IMR-90 (cell line): ENCODE data around the gene SAMD8. TPM values are rescaled to one million over a fixed set of nuclear protein-coding genes. Genes with fewer than 3 reads are reported as not detected.

Source experiments
- ATAC-seq: fragments of 200-7000 bp; cut with Tn5 transposase; 2 replicates; pipeline ENCODE4 v1.9.1; 2020; ENCODE audit warnings: low read depth, mild to moderate bottlenecking, moderate library complexity
- BruUV-seq: library from RNA; stranded (reverse); fragments of 400-500 nt; replicated peaks from 2 replicates; lab custom pipeline; 2021; lab: Mats Ljungman, UMichigan
- CTCF ChIA-PET: fragments of 300-600 bp; formaldehyde crosslinking; extraction: SDS; loops from one replicate; lab custom pipeline; 2021; ENCODE audit warnings: antibody characterized with exemption; lab: Yijun Ruan, JAX
- POLR2A ChIA-PET: fragments of 300-600 bp; sonication (Branson Sonifier 250); formaldehyde crosslinking; loops from one replicate; lab custom pipeline; 2022; ENCODE audit warnings: antibody characterized with exemption; ENCODE audit not compliant: unreplicated experiment; lab: Charles Lee
- DNase-seq: peaks from one replicate; pipeline ENCODE4 v3.0.0; 2013
- H2AFZ ChIP-seq: replicated peaks from 2 replicates; pipeline ENCODE3; 2013; ENCODE audit warnings: low read length, mild to moderate bottlenecking; ENCODE audit not compliant: poor library complexity
- H2AK5ac ChIP-seq: 2 replicates; pipeline ENCODE4 v1.6.1; 2013; ENCODE audit warnings: low read depth, low read length, inconsistent platforms
- H2AK9ac ChIP-seq: replicated peaks from 2 replicates; pipeline ENCODE3; 2013; ENCODE audit warnings: mild to moderate bottlenecking, low read depth, low read length, moderate library complexity; ENCODE audit not compliant: poor library complexity
- H2BK120ac ChIP-seq: 2 replicates; pipeline ENCODE4 v1.6.1; 2013; ENCODE audit warnings: low read depth, low read length, inconsistent platforms
- H2BK15ac ChIP-seq: 3 replicates; pipeline ENCODE4 v1.6.1; 2013; ENCODE audit warnings: low read depth, low read length, inconsistent platforms
- H2BK20ac ChIP-seq: 2 replicates; pipeline ENCODE4 v1.6.1; 2013; ENCODE audit warnings: low read depth, mild to moderate bottlenecking, inconsistent platforms, low read length, moderate library complexity
- H2BK5ac ChIP-seq: 2 replicates; pipeline ENCODE4 v1.6.1; 2013; ENCODE audit warnings: mild to moderate bottlenecking, low read depth, low read length, inconsistent platforms; ENCODE audit not compliant: poor library complexity, severe bottlenecking
- H3K14ac ChIP-seq: replicated peaks from 2 replicates; pipeline ENCODE4 v1.6.1; 2013; ENCODE audit warnings: low read depth, low read length, inconsistent platforms
- H3K18ac ChIP-seq: 2 replicates; pipeline ENCODE4 v1.6.1; 2013; ENCODE audit warnings: low read depth, low read length, control low read depth
- H3K23ac ChIP-seq: 2 replicates; pipeline ENCODE4 v1.6.1; 2013; ENCODE audit warnings: low read depth, low read length, inconsistent platforms
- H3K27ac ChIP-seq: 2 replicates; pipeline ENCODE4 v1.5.1; 2013; ENCODE audit warnings: mild to moderate bottlenecking, control low read depth, low read length; ENCODE audit not compliant: insufficient read depth
- H3K27me3 ChIP-seq: 2 replicates; pipeline ENCODE4 v1.6.1; 2013; ENCODE audit warnings: low read length; ENCODE audit not compliant: control insufficient read depth, insufficient read depth
- H3K36me3 ChIP-seq: 2 replicates; pipeline ENCODE4 v1.6.1; 2013; ENCODE audit warnings: low read length, mixed read lengths; ENCODE audit not compliant: control insufficient read depth, insufficient read depth
- H3K4ac ChIP-seq: 2 replicates; pipeline ENCODE4 v1.6.1; 2013; ENCODE audit warnings: low read depth, low read length, inconsistent platforms
- H3K4me1 ChIP-seq: 2 replicates; pipeline ENCODE4 v1.6.1; 2013; ENCODE audit warnings: low read length, mixed read lengths; ENCODE audit not compliant: control insufficient read depth, insufficient read depth
- H3K4me2 ChIP-seq: 2 replicates; pipeline ENCODE4 v1.6.1; 2013; ENCODE audit warnings: low read depth, mild to moderate bottlenecking, control low read depth, low read length, moderate library complexity
- H3K4me3 ChIP-seq: 2 replicates; pipeline ENCODE4 v1.5.1; 2013; ENCODE audit warnings: low read depth, mild to moderate bottlenecking, control low read depth, low read length, moderate library complexity; ENCODE audit not compliant: insufficient read depth
- H3K56ac ChIP-seq: 2 replicates; pipeline ENCODE4 v1.6.1; 2013; ENCODE audit warnings: low read length, inconsistent platforms; ENCODE audit not compliant: insufficient read depth; ENCODE audit errors: extremely low read depth
- H3K79me1 ChIP-seq, 2 experiments: 2 replicates each; pipeline ENCODE4 v1.6.1; 2013; ENCODE audit warnings: low read length in 2 of 2, inconsistent platforms in 1 of 2, low read depth in 1 of 2
- H3K9ac ChIP-seq: 2 replicates; pipeline ENCODE4 v1.6.1; 2013; ENCODE audit warnings: low read depth, low read length, control low read depth
- H3K9me1 ChIP-seq: 2 replicates; pipeline ENCODE4 v1.6.1; 2013; ENCODE audit warnings: low read length, inconsistent platforms; ENCODE audit not compliant: insufficient read depth
- H3K9me3 ChIP-seq: 2 replicates; pipeline ENCODE4 v1.6.1; 2013; ENCODE audit warnings: low read length; ENCODE audit not compliant: control insufficient read depth, insufficient read depth
- H4K20me1 ChIP-seq: 2 replicates; pipeline ENCODE4 v1.6.1; 2013; ENCODE audit warnings: low read length, inconsistent platforms; ENCODE audit not compliant: insufficient read depth
- H4K5ac ChIP-seq: 2 replicates; pipeline ENCODE4 v1.6.1; 2013; ENCODE audit warnings: mild to moderate bottlenecking, low read depth, low read length, control low read depth
- H4K8ac ChIP-seq, 2 experiments: 2 replicates each; pipeline ENCODE4 v1.6.1; 2013; ENCODE audit warnings: low read depth in 2 of 2, low read length in 2 of 2, control low read depth in 1 of 2, inconsistent platforms in 1 of 2
- H4K91ac ChIP-seq: 2 replicates; pipeline ENCODE4 v1.6.1; 2013; ENCODE audit warnings: low read depth, low read length, inconsistent platforms; ENCODE audit not compliant: insufficient read depth
- CHD1 ChIP-seq: IDR thresholded peaks from 2 replicates; pipeline ENCODE4 v1.6.1; 2012; ENCODE audit warnings: low read depth, low read length, improper control_type of control experiment
- ELK1 ChIP-seq: fragments of 150-350 bp; IDR thresholded peaks from 2 replicates; pipeline ENCODE4 v1.6.1; 2016; ENCODE audit warnings: low read depth, mild to moderate bottlenecking, low read length, moderate library complexity, borderline replicate concordance
- MAFK ChIP-seq: IDR thresholded peaks from 2 replicates; pipeline ENCODE4 v1.6.1; 2012; ENCODE audit warnings: low read depth, low read length, improper control_type of control experiment
- NFE2L2 ChIP-seq: fragments of 150-350 bp; IDR thresholded peaks from 2 replicates; pipeline ENCODE4 v1.6.1; 2016; ENCODE audit warnings: low read depth, mild to moderate bottlenecking, low read length
- RFX5 ChIP-seq: IDR thresholded peaks from 2 replicates; pipeline ENCODE4 v1.8.0; 2012; ENCODE audit warnings: low read depth, mild to moderate bottlenecking, low read length, moderate library complexity
- USF2 ChIP-seq: fragments of 150-350 bp; IDR thresholded peaks from 2 replicates; pipeline ENCODE4 v1.6.1; 2017; ENCODE audit warnings: mild to moderate bottlenecking, antibody characterized with exemption, low read length, low read depth
- WGBS, 2 experiments: methylation state at CpG; one replicate each; pipeline versions ENCODE4 v1.1.5 to v1.1.7; 2013; ENCODE audit warnings: missing lambda C conversion rate in 2 of 2; ENCODE audit not compliant: insufficient read length in 1 of 2; ENCODE audit errors: extremely low coverage in 2 of 2; 5-methylcytosine and 5-hydroxymethylcytosine counted together
- dilution Hi-C: fragments of 300-500 bp; cut with HindIII; formaldehyde crosslinking; loops from one replicate; pipeline ENCODE4 v1.14.3; 2018; ENCODE audit warnings: low sequenced_read_pairs; ENCODE audit not compliant: unreplicated experiment
- in situ Hi-C: fragments of 300-500 bp; cut with MboI; formaldehyde crosslinking; loops from 3 replicates; pipeline ENCODE4 v1.14.3; 2019; ENCODE audit warnings: low sequenced_read_pairs, inconsistent platforms, mixed read lengths
- intact Hi-C: fragments of 100-400 bp; cut with micrococcal nuclease; formaldehyde crosslinking; loops from 2 replicates; pipeline ENCODE4 v1.10.0; 2022
- polyA plus RNA-seq, 3 experiments: library from polyadenylated mRNA; depleted of rRNA; stranded (reverse); fragments of >200 nt; gene quantifications; 2 replicates each; pipeline ENCODE4 v1.2.3, GENCODE V29; 2012; ENCODE audit warnings: low replicate concordance in 1 of 3
- total RNA-seq: library from RNA; depleted of rRNA; stranded (reverse); fragments of >200 nt; gene quantifications from 2 replicates; pipeline ENCODE4 v1.2.3, GENCODE V29; 2012

SAMD8 gene
- total and polyA plus RNA-seq, 2 of the 4 experiments (the other 2 are of a cell fraction), result 10.1 to 28.7 TPM

- no peak for DNase-seq
- BruUV-seq, result no TSS peak
- H2AK9ac ChIP-seq, result no peak overlapping the region
- no CpG with 5 or more reads among the region's 1 CpG for WGBS, 2 experiments
- no peak overlapping the region for H2BK20ac ChIP-seq
- H3K4me2 ChIP-seq, result no peak overlapping the region
- no peak overlapping the region for H3K56ac ChIP-seq
- H3K4ac ChIP-seq, result no peak overlapping the region
- no peak overlapping the region for H3K18ac ChIP-seq
- H3K9ac ChIP-seq, result no peak overlapping the region
- no peak overlapping the region for H2BK15ac ChIP-seq
- H3K36me3 ChIP-seq, result peaks cover 18% of the 10 kb centered on the region
- no peak overlapping the region for H3K14ac ChIP-seq
- H4K8ac ChIP-seq, result no peak overlapping the region
- peaks cover 12 to 39% of the 10 kb centered on the region in 2 experiments for H3K79me1 ChIP-seq
- H4K20me1 ChIP-seq, result no peaks in the 10 kb centered on the region
- H3K9me3 ChIP-seq, result no peaks in the 10 kb centered on the region
- H3K4me3 ChIP-seq, result no peak overlapping the region
- H3K27ac ChIP-seq, result no peak overlapping the region
- no peaks in the 10 kb centered on the region for H3K27me3 ChIP-seq
- ChIA-PET CTCF (no interaction called here), POLR2A (no interaction called here)
- no peak overlapping the region for H2BK5ac ChIP-seq
- H4K91ac ChIP-seq, result no peak overlapping the region
- no peak overlapping the region for H2AK5ac ChIP-seq
- ATAC-seq, result no peak
- H2BK120ac ChIP-seq, result no peak overlapping the region
- no peak overlapping the region for H4K5ac ChIP-seq
- dilution Hi-C loops, result no loop called here
- H2AFZ ChIP-seq, result no peak overlapping the region
- no peak overlapping the region for H3K23ac ChIP-seq
- intact Hi-C loops, result no loop called here
- TF ChIP-seq ELK1 (no peak), RFX5 (no peak), USF2 (no peak), NFE2L2 (no peak), CHD1 (no peak), MAFK (no peak)
- H3K9me1 ChIP-seq, result peaks cover 5% of the 10 kb centered on the region; the same call in 1 of the 2 replicates
- in situ Hi-C loops, result no loop called here
- H3K4me1 ChIP-seq, result peaks cover 2% of the 10 kb centered on the region; the same call in 1 of the 2 replicates
These were observed 58.8 kb downstream of the SAMD8 start for GRCh38 chr10:75170215-75170614.
